Fibroblast of pulmonary artery (primary cell): ENCODE measurements around the gene BCL2.

ENCODE experiments used
- DNase-seq: peaks from one replicate; pipeline ENCODE4 v3.0.0-alpha.2; 2010; ENCODE audit warnings: low read depth
- H3K4me3 ChIP-seq: replicated peaks from 2 replicates; pipeline ENCODE4 v1.5.1; 2011; ENCODE audit warnings: low read depth, mild to moderate bottlenecking, control low read depth, low read length, moderate library complexity
- CTCF ChIP-seq: IDR thresholded peaks from 2 replicates; pipeline ENCODE4 v1.5.1; 2011; ENCODE audit warnings: mild to moderate bottlenecking, control low read depth, low read length, inconsistent platforms; ENCODE audit errors: missing control alignments

BCL2 gene

GRCh38 chr18:63356272-63356896 lies 36.8 kb upstream of the BCL2 start:
- H3K4me3 ChIP-seq = no peak overlapping the region
- no peak for DNase-seq
- no peak for TF ChIP-seq CTCF

- TF ChIP-seq CTCF = no peak
- no peak overlapping the region for H3K4me3 ChIP-seq
- DNase-seq = no peak
Measured at GRCh38 chr18:63350230-63350629, 30.7 kb upstream of the BCL2 start.

- no peak for TF ChIP-seq CTCF
- no peak overlapping the region for H3K4me3 ChIP-seq
- DNase-seq = no peak
Measured at GRCh38 chr18:63348508-63349136, 29.1 kb upstream of the BCL2 start.

- no peak for DNase-seq
- TF ChIP-seq CTCF = no peak
- no peak overlapping the region for H3K4me3 ChIP-seq
Measured at GRCh38 chr18:63346480-63347183, 27.1 kb upstream of the BCL2 start.

GRCh38 chr18:63346031-63346430 lies 26.5 kb upstream of the BCL2 start:
- no peak overlapping the region for H3K4me3 ChIP-seq
- TF ChIP-seq CTCF = no peak
- DNase-seq = no peak

- DNase-seq = no peak
- TF ChIP-seq CTCF = no peak
- H3K4me3 ChIP-seq = no peak overlapping the region
Measured at GRCh38 chr18:63344918-63345317, 25.3 kb upstream of the BCL2 start.

GRCh38 chr18:63344263-63344662 lies 24.7 kb upstream of the BCL2 start:
- no peak overlapping the region for H3K4me3 ChIP-seq
- no peak for DNase-seq
- no peak for TF ChIP-seq CTCF
